Esophagus (tissue), 2 donors: ENCODE measurements around the gene CCDC85B. TPM values are rescaled to one million over a fixed set of nuclear protein-coding genes. Genes with fewer than 3 reads are reported as not detected.

Experiments
- H3K27ac ChIP-seq, 2 donors: one replicate each; pipeline ENCODE4 v1.5.1; 2013; ENCODE audit warnings: low read depth in 2 of 2, mild to moderate bottlenecking in 2 of 2, inconsistent platforms in 1 of 2, low read length in 1 of 2, moderate library complexity in 1 of 2
- H3K27me3 ChIP-seq, 2 donors: one replicate each; pipeline ENCODE4 v1.6.1; 2013; ENCODE audit warnings: low read length in 2 of 2, control low read depth in 1 of 2, mild to moderate bottlenecking in 1 of 2; ENCODE audit not compliant: insufficient read depth in 2 of 2, control insufficient read depth in 1 of 2
- H3K36me3 ChIP-seq, 2 donors: one replicate each; pipeline ENCODE4 v1.6.1; 2013; ENCODE audit warnings: low read length in 1 of 2; ENCODE audit not compliant: control insufficient read depth in 2 of 2, insufficient read depth in 2 of 2
- H3K4me1 ChIP-seq, 2 donors: one replicate each; pipeline ENCODE4 v1.6.1; 2013; ENCODE audit warnings: low read length in 1 of 2; ENCODE audit not compliant: control insufficient read depth in 2 of 2, insufficient read depth in 2 of 2
- H3K4me3 ChIP-seq, 2 donors: one replicate each; pipeline ENCODE4 v1.5.1; 2013; ENCODE audit warnings: low read length in 2 of 2, mild to moderate bottlenecking in 2 of 2, low read depth in 1 of 2, moderate library complexity in 1 of 2
- H3K9me3 ChIP-seq, 2 donors: one replicate each; pipeline ENCODE4 v1.6.1; 2013; ENCODE audit warnings: mild to moderate bottlenecking in 2 of 2, low read depth in 1 of 2, low read length in 1 of 2, moderate library complexity in 1 of 2; ENCODE audit not compliant: control insufficient read depth in 2 of 2, insufficient read depth in 1 of 2
- WGBS, 2 donors: extraction: QIAGEN DNeasy Blood & Tissue Kit; methylation state at CpG; one replicate each; pipeline ENCODE4 v1.1.7; 2013; 5-methylcytosine and 5-hydroxymethylcytosine counted together
- polyA plus RNA-seq, 2 donors: library from polyadenylated mRNA; stranded (reverse); fragments of 200-250 nt; gene quantifications; one replicate each; pipeline ENCODE4 v1.2.3, GENCODE V29; 2013
- donor health status: healthy with polysubstance abuse.
- donor health status: Bipolar disorder and iron deficiency.

Gene CCDC85B
- polyA plus RNA-seq, 2 donors = 13.5 to 22.7 TPM

- peaks cover 0 to 8% of the 10 kb centered on the region in 2 donors for H3K36me3 ChIP-seq
- H3K27me3 ChIP-seq = no peaks in the 10 kb centered on the region
- no peak overlapping the region for H3K27ac ChIP-seq
- 71 to 73% methylated on average over 2 of the region's 2 CpGs for WGBS, 2 donors
- H3K4me3 ChIP-seq = no peak overlapping the region
- peaks cover 5 to 8% of the 10 kb centered on the region in 2 donors for H3K4me1 ChIP-seq
- H3K9me3 ChIP-seq = no peaks in the 10 kb centered on the region
These were observed 34.9 kb downstream of the CCDC85B start for GRCh38 chr11:65925397-65925796.

GRCh38 chr11:65927904-65928397 is 37.5 kb downstream of the CCDC85B start:
- H3K27ac ChIP-seq = peak overlapping the region; percentile 35 to 48
- peaks cover 0 to 3% of the 10 kb centered on the region in 2 donors for H3K4me1 ChIP-seq
- H3K9me3 ChIP-seq = no peaks in the 10 kb centered on the region
- no peak overlapping the region for H3K4me3 ChIP-seq
- peaks cover 0 to 4% of the 10 kb centered on the region in 2 donors for H3K36me3 ChIP-seq
- WGBS, 2 donors = 48 to 51% methylated on average over 9 of the region's 9 CpGs
- no peaks in the 10 kb centered on the region for H3K27me3 ChIP-seq

GRCh38 chr11:65928667-65929066 is 38.2 kb downstream of the CCDC85B start:
- no peak overlapping the region for H3K27ac ChIP-seq

GRCh38 chr11:65931773-65932557 is 41.5 kb downstream of the CCDC85B start:
- H3K4me3 ChIP-seq = no peak overlapping the region
- H3K36me3 ChIP-seq = no peaks in the 10 kb centered on the region
- peaks cover 0 to 3% of the 10 kb centered on the region in 2 donors for H3K4me1 ChIP-seq
- WGBS, 2 donors = 53 to 54% methylated on average over 13 of the region's 13 CpGs
- H3K9me3 ChIP-seq = no peaks in the 10 kb centered on the region
- H3K27me3 ChIP-seq = no peaks in the 10 kb centered on the region
- H3K27ac ChIP-seq = no peak overlapping the region

More at GRCh38 chr11:65928667-65929066, 38.2 kb downstream of the CCDC85B start:
- Histone ChIP-seq H3K4me1 (peaks cover 0 to 3% of the 10 kb centered on the region in 2 donors), H3K9me3 (no peaks in the 10 kb centered on the region), H3K36me3 (peaks cover 0 to 2% of the 10 kb centered on the region in 2 donors), H3K4me3 (no peak overlapping the region), H3K27me3 (no peaks in the 10 kb centered on the region)
- 59 to 64% methylated on average over 6 of the region's 6 CpGs for WGBS, 2 donors

GRCh38 chr11:65932558-65932919 is 42.1 kb downstream of the CCDC85B start:
- H3K27ac ChIP-seq = no peak overlapping the region
- no peak overlapping the region for H3K4me3 ChIP-seq
- no peaks in the 10 kb centered on the region for H3K36me3 ChIP-seq
- WGBS, 2 donors = 31 to 36% methylated on average over 9 of the region's 9 CpGs
- H3K9me3 ChIP-seq = no peaks in the 10 kb centered on the region
- H3K27me3 ChIP-seq = no peaks in the 10 kb centered on the region
- H3K4me1 ChIP-seq = peaks cover 0 to 3% of the 10 kb centered on the region in 2 donors

- H3K36me3 ChIP-seq = no peaks in the 10 kb centered on the region
- no peaks in the 10 kb centered on the region for H3K27me3 ChIP-seq
- H3K4me1 ChIP-seq = peaks cover 0 to 3% of the 10 kb centered on the region in 2 donors
- H3K9me3 ChIP-seq = no peaks in the 10 kb centered on the region
- WGBS, 2 donors = 61 to 67% methylated on average over 4 of the region's 4 CpGs
- H3K4me3 ChIP-seq = no peak overlapping the region
- no peak overlapping the region for H3K27ac ChIP-seq
These were observed 43.5 kb downstream of the CCDC85B start for GRCh38 chr11:65934014-65934413.

- H3K4me1 ChIP-seq = no peaks in the 10 kb centered on the region
- no peaks in the 10 kb centered on the region for H3K9me3 ChIP-seq
- H3K36me3 ChIP-seq = no peaks in the 10 kb centered on the region
- no peaks in the 10 kb centered on the region for H3K27me3 ChIP-seq
- H3K4me3 ChIP-seq = no peak overlapping the region
- WGBS, 2 donors = 40 to 59% methylated on average over 4 of the region's 4 CpGs
- no peak overlapping the region for H3K27ac ChIP-seq
These were observed 47.3 kb downstream of the CCDC85B start for GRCh38 chr11:65937766-65938165.

Other genes with a start within 250 kb of the CCDC85B start
- 10 to 100 TPM; 39.6 to 40.0 TPM for gene RELA, start 227.8 kb upstream of the CCDC85B start, polyA plus RNA-seq
- gene KAT5, start 178.4 kb upstream of the CCDC85B start, polyA plus RNA-seq = 10 to 100 TPM; 55.6 to 60.3 TPM
- gene RNASEH2C, start 169.9 kb upstream of the CCDC85B start, polyA plus RNA-seq = 10 to 100 TPM; 26.3 to 41.8 TPM
- 10 to 100 TPM; 10.1 to 10.9 TPM for gene AP5B1, start 109.7 kb upstream of the CCDC85B start, polyA plus RNA-seq
- 10 to 100 TPM; 38.2 to 49.9 TPM for gene OVOL1, start 103.6 kb upstream of the CCDC85B start, polyA plus RNA-seq
- gene SNX32, start 56.7 kb upstream of the CCDC85B start, polyA plus RNA-seq = under 1 TPM; 0.15 to 0.47 TPM
- 100 to 1,000 TPM; 361 to 694 TPM for gene CFL1, start 32.5 kb upstream of the CCDC85B start, polyA plus RNA-seq
- gene MUS81, start 30.2 kb upstream of the CCDC85B start, polyA plus RNA-seq = 10 to 100 TPM; 32.1 to 48.0 TPM
- gene EFEMP2, start 17.9 kb upstream of the CCDC85B start, polyA plus RNA-seq = 10 to 100 TPM in 1 of 2 donors, 1 to 10 TPM in 1; 9.2 to 13.1 TPM
- gene CTSW, start 10.8 kb upstream of the CCDC85B start, polyA plus RNA-seq = 1 to 10 TPM; 1.3 to 1.7 TPM
- 10 to 100 TPM; 20.7 to 38.1 TPM for gene FIBP, start 2.2 kb upstream of the CCDC85B start, polyA plus RNA-seq
- gene FOSL1, start 9.7 kb downstream of the CCDC85B start, polyA plus RNA-seq = 10 to 100 TPM; 26.7 to 39.6 TPM
- 10 to 100 TPM; 21.8 to 27.6 TPM for gene C11orf68, start 28.4 kb downstream of the CCDC85B start, polyA plus RNA-seq
- 100 to 1,000 TPM in 1 of 2 donors, 10 to 100 TPM in 1; 89.6 to 103 TPM for gene DRAP1, start 28.8 kb downstream of the CCDC85B start, polyA plus RNA-seq
- gene TSGA10IP, start 54.8 kb downstream of the CCDC85B start, polyA plus RNA-seq = not detected
- gene SART1, start 71.1 kb downstream of the CCDC85B start, polyA plus RNA-seq = 10 to 100 TPM; 33.9 to 77.1 TPM
- gene EIF1AD, start 111.5 kb downstream of the CCDC85B start, polyA plus RNA-seq = 10 to 100 TPM; 13.6 to 17.8 TPM
- gene BANF1, start 111.8 kb downstream of the CCDC85B start, polyA plus RNA-seq = 100 to 1,000 TPM; 142 to 246 TPM
- 10 to 100 TPM; 36.1 to 66.5 TPM for gene CST6, start 121.3 kb downstream of the CCDC85B start, polyA plus RNA-seq
- gene CATSPER1, start 135.8 kb downstream of the CCDC85B start, polyA plus RNA-seq = under 1 TPM; 0.05 to 0.06 TPM
- gene GAL3ST3, start 158.5 kb downstream of the CCDC85B start, polyA plus RNA-seq = under 1 TPM in 1 of 2 donors, not detected in 1; 0.01 TPM
- 10 to 100 TPM; 61.9 to 80.2 TPM for gene SF3B2, start 161.7 kb downstream of the CCDC85B start, polyA plus RNA-seq
- 10 to 100 TPM; 16.0 to 24.8 TPM for gene PACS1, start 179.6 kb downstream of the CCDC85B start, polyA plus RNA-seq